Measurements from ENCODE around the gene HAL.

HAL gene

DNA sequence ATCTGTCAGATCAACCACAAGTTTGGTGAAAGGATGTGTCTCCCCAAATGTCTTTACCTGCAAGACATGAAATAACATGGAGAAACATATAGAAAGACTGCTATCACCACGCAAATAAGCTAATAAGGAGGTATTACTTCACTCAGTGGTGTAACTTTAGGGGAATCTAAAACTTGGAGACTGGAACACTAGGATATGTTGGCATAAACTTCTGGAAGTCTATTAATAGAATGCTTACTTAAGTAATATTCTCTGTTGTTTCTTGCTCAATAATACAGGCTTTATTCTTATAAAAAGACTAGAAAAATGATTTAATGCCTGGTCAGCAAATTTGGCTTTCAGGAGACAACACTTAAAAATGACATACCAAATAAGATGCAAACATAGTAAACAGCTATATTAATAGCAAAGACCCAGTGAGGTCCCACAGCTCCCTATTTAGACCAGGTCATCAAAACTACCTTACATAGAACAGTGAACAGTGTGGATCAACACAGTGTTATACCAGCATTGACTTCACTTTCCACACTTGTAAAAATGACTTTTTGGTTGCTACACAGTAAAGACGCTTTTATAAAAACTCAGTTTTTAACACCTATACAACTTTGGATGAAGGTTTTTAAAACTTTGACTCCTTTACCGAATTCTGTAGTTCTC is 18.9 kb upstream of the HAL start:
- Histone ChIP-seq H3K27ac (ENCODE audit: low read depth, low read length) (no peak overlapping the region), H3K9ac (ENCODE audit: low read depth in 1 of 2, low read length in 2 of 2) (no peak overlapping the region), H3K4me3 (ENCODE audit: low read depth in 1 of 2, low read length in 2 of 2) (no peak overlapping the region), H3K9me3 (ENCODE audit: control insufficient read depth in 1 of 2, low read length in 2 of 2) (no peaks in the 10 kb centered on the region), H3K36me3 (ENCODE audit: control insufficient read depth in 1 of 2, insufficient read depth in 2 of 2, low read length in 2 of 2) (peaks cover 25 to 68% of the 10 kb centered on the region in 2 donors), H3K27me3 (ENCODE audit: control insufficient read depth in 1 of 2, insufficient read depth in 2 of 2, low read length in 2 of 2) (no peaks in the 10 kb centered on the region), H3K4me1 (ENCODE audit: control insufficient read depth in 1 of 2, insufficient read depth in 2 of 2, low read length in 2 of 2) (no peaks in the 10 kb centered on the region)

DNA sequence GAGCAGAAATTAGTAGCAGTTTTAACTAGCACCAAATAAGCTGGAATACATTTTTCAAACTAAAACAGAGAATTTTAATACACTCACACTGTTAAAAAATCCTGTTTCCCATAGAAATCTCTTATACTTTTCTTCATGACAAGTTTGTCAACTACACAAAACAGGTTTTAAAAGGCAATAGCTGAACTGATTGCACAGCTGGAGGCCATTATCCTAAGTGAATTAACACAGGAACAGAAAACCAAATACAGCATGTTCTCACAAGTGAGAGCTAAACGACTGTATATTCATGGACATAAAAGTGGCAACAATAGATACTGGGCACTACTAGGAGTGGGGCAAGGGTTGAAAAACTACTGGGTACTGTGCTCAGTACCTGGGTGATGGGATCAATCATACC is 11.6 kb upstream of the HAL start:
- Histone ChIP-seq H3K27ac (ENCODE audit: low read depth, low read length) (no peak overlapping the region), H3K4me3 (ENCODE audit: low read depth in 1 of 2, low read length in 2 of 2) (no peak overlapping the region), H3K4me1 (ENCODE audit: control insufficient read depth in 1 of 2, insufficient read depth in 2 of 2, low read length in 2 of 2) (no peaks in the 10 kb centered on the region), H3K36me3 (ENCODE audit: control insufficient read depth in 1 of 2, insufficient read depth in 2 of 2, low read length in 2 of 2) (peaks cover 49 to 77% of the 10 kb centered on the region in 2 donors), H3K9me3 (ENCODE audit: control insufficient read depth in 1 of 2, low read length in 2 of 2) (no peaks in the 10 kb centered on the region), H3K9ac (ENCODE audit: low read depth in 1 of 2, low read length in 2 of 2) (no peak overlapping the region), H3K27me3 (ENCODE audit: control insufficient read depth in 1 of 2, insufficient read depth in 2 of 2, low read length in 2 of 2) (no peaks in the 10 kb centered on the region)

DNA sequence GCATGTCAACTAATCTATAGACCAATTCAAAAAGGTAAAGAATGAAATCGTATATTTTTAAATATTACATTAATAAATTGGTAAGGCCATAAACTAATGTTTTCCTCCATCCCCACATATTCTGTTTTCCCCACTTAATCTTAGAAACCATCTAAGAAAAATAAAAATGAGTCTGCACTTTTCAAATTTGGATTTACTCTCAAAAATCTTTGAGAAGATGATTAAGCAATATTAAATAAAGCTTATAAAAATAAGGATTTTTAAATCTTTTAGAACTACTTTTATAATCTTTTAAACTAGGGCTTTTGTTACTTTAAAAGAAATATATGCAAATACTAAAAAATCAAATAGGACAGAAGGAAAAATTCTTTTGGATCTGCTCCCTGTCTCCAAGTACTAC is 10.6 kb upstream of the HAL start:
- Histone ChIP-seq H3K36me3 (ENCODE audit: control insufficient read depth in 1 of 2, insufficient read depth in 2 of 2, low read length in 2 of 2) (peaks cover 50 to 72% of the 10 kb centered on the region in 2 donors), H3K27me3 (ENCODE audit: control insufficient read depth in 1 of 2, insufficient read depth in 2 of 2, low read length in 2 of 2) (no peaks in the 10 kb centered on the region), H3K4me3 (ENCODE audit: low read depth in 1 of 2, low read length in 2 of 2) (no peak overlapping the region), H3K27ac (ENCODE audit: low read depth, low read length) (no peak overlapping the region), H3K4me1 (ENCODE audit: control insufficient read depth in 1 of 2, insufficient read depth in 2 of 2, low read length in 2 of 2) (no peaks in the 10 kb centered on the region), H3K9me3 (ENCODE audit: control insufficient read depth in 1 of 2, low read length in 2 of 2) (no peaks in the 10 kb centered on the region), H3K9ac (ENCODE audit: low read depth in 1 of 2, low read length in 2 of 2) (no peak overlapping the region)

DNA sequence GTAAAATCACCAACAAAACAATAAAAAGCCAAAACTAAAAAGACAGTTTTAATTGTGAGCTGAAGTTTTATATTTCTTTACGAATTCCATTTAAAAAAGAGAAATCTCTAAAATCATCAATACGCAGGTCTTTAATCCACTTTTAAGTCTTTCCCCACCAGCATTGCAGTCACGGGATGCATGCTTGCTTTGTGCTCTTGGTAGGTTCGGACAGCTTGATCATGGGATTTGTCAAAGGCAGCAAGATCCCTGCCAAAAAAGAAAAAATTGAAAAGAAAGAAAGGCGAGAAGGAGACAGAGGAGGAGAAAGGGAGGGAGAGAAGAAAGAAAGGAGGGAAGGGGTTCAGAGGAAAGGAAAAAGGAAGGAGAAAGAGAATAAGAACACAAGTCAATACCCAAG is 4.7 kb upstream of the HAL start:
- no peak overlapping the region for H3K9ac ChIP-seq (ENCODE audit: low read depth in 1 of 2, low read length in 2 of 2)
- H3K27me3 ChIP-seq (ENCODE audit: control insufficient read depth in 1 of 2, insufficient read depth in 2 of 2, low read length in 2 of 2): no peaks in the 10 kb centered on the region
- H3K36me3 ChIP-seq (ENCODE audit: control insufficient read depth in 1 of 2, insufficient read depth in 2 of 2, low read length in 2 of 2): peaks cover 29 to 39% of the 10 kb centered on the region in 2 donors
- H3K27ac ChIP-seq (ENCODE audit: low read depth, low read length): no peak overlapping the region
- H3K9me3 ChIP-seq (ENCODE audit: control insufficient read depth in 1 of 2, low read length in 2 of 2): no peaks in the 10 kb centered on the region
- peaks cover 4 to 12% of the 10 kb centered on the region in 2 donors for H3K4me1 ChIP-seq (ENCODE audit: control insufficient read depth in 1 of 2, insufficient read depth in 2 of 2, low read length in 2 of 2)
- H3K4me3 ChIP-seq (ENCODE audit: low read depth in 1 of 2, low read length in 2 of 2): no peak overlapping the region

DNA sequence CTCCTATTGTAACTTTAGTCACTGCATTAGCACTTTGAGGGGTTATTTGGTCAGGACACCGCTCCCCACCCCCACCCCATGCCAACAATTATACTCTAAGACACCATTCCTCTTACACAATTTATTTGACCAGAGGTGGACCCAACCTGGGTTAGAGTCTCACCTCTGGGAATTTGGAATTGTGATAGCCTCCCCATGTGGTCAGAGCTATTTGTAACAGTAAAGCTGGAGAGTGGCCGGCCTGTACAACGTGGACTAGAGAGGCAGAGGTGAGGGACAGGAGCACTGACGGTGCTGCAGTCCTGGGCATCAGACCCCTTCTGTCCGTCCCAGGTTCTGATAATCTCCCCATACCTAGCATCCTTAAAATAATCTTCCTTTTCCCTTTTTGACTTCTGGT is 3.3 kb upstream of the HAL start:
- Histone ChIP-seq H3K4me3 (ENCODE audit: low read depth in 1 of 2, low read length in 2 of 2) (no peak overlapping the region), H3K36me3 (ENCODE audit: control insufficient read depth in 1 of 2, insufficient read depth in 2 of 2, low read length in 2 of 2) (peaks cover 17 to 26% of the 10 kb centered on the region in 2 donors), H3K9ac (ENCODE audit: low read depth in 1 of 2, low read length in 2 of 2) (no peak overlapping the region), H3K27ac (ENCODE audit: low read depth, low read length) (no peak overlapping the region), H3K9me3 (ENCODE audit: control insufficient read depth in 1 of 2, low read length in 2 of 2) (no peaks in the 10 kb centered on the region), H3K4me1 (ENCODE audit: control insufficient read depth in 1 of 2, insufficient read depth in 2 of 2, low read length in 2 of 2) (peaks cover 9 to 15% of the 10 kb centered on the region in 2 donors), H3K27me3 (ENCODE audit: control insufficient read depth in 1 of 2, insufficient read depth in 2 of 2, low read length in 2 of 2) (no peaks in the 10 kb centered on the region)

DNA sequence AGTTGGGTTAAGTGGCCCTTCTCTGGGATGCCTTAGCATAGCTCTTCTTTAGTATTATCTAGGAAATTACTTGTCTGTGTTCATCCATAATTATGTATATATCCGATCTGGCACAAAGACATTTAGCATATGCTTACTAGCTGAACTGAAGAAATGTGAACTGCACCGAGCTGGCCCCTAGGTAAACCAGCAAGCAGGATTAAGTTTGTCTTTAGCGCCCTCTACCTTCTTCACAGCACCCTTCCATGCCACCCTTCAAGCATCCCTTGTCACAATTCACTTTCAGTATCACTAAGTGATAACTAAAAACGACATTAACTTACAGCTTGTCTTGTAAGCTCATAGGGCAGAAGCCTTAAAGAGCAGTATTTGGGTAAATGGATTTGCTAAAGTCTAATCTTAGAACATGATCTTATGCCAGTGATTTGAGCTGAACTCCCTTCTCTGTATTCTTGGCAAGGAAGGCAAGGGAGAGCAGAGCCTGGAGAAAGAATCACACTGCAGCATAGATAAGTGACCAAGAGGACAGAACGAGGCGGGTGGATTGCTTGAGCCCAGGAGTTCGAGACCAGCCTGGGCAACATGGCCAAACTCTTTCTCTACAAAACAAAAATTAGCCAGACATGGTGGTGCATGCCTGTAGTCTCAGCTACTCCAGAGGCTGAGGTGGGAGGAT is 2.6 kb upstream of the HAL start:
- no peak overlapping the region for H3K4me3 ChIP-seq (ENCODE audit: low read depth in 1 of 2, low read length in 2 of 2)
- no peaks in the 10 kb centered on the region for H3K9me3 ChIP-seq (ENCODE audit: control insufficient read depth in 1 of 2, low read length in 2 of 2)
- no peaks in the 10 kb centered on the region for H3K27me3 ChIP-seq (ENCODE audit: control insufficient read depth in 1 of 2, insufficient read depth in 2 of 2, low read length in 2 of 2)
- peaks cover 14 to 22% of the 10 kb centered on the region in 2 donors for H3K36me3 ChIP-seq (ENCODE audit: control insufficient read depth in 1 of 2, insufficient read depth in 2 of 2, low read length in 2 of 2)
- H3K9ac ChIP-seq (ENCODE audit: low read depth in 1 of 2, low read length in 2 of 2): no peak overlapping the region
- H3K4me1 ChIP-seq (ENCODE audit: control insufficient read depth in 1 of 2, insufficient read depth in 2 of 2, low read length in 2 of 2): peaks cover 9 to 15% of the 10 kb centered on the region in 2 donors
- no peak overlapping the region for H3K27ac ChIP-seq (ENCODE audit: low read depth, low read length)

DNA sequence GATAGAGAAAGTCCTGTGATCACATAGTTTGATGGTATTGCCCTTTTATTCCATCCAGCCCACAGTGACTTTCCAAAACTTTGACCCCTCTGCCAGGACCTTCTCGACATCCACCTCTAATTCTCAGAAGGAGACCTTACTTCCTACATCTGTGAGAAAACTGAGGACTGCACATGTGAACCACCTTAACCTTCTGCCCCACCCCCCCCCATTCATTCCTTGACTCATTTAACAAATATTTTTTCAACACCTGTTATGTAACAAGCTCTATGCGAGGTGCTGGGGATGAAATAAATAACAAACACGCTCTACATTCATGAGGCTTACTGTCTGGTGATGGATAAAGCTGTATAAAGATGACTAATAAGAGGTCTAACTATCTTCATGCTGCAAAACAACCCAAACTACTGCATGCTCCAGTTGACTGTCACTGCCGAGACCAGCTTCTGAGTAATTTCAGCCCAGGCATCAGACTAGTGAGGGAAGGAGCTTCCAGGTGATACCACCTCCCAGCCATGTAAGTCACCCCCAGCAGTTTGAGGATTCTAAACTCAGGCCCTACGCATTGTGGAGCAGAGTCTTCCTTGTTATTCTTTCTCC is 1.9 kb upstream of the HAL start:
- H3K9ac ChIP-seq (ENCODE audit: low read depth in 1 of 2, low read length in 2 of 2): no peak overlapping the region
- no peaks in the 10 kb centered on the region for H3K9me3 ChIP-seq (ENCODE audit: control insufficient read depth in 1 of 2, low read length in 2 of 2)
- H3K36me3 ChIP-seq (ENCODE audit: control insufficient read depth in 1 of 2, insufficient read depth in 2 of 2, low read length in 2 of 2): peaks cover 14 to 18% of the 10 kb centered on the region in 2 donors
- no peaks in the 10 kb centered on the region for H3K27me3 ChIP-seq (ENCODE audit: control insufficient read depth in 1 of 2, insufficient read depth in 2 of 2, low read length in 2 of 2)
- no peak overlapping the region for H3K4me3 ChIP-seq (ENCODE audit: low read depth in 1 of 2, low read length in 2 of 2)
- no peak overlapping the region for H3K27ac ChIP-seq (ENCODE audit: low read depth, low read length)
- peaks cover 9 to 15% of the 10 kb centered on the region in 2 donors for H3K4me1 ChIP-seq (ENCODE audit: control insufficient read depth in 1 of 2, insufficient read depth in 2 of 2, low read length in 2 of 2)

DNA sequence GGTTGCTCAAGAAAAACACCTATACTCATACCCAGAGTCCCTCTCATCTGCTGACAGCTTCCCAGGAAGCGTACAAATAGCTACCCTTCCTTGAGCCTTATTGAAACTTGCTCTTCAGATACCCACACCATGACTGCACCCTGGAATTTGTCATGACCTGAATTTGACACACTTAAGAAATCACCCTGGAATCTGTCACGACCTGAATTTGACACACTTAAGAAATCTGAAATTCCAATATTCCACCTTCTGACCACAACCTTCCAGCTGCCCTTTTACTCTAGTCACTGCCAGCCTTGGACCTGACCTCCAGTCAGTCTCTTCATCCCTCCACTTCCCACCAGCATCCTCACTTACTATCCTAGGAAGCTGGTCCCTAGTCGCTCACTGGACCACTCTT is 1.1 kb upstream of the HAL start:
- H3K9me3 ChIP-seq (ENCODE audit: control insufficient read depth in 1 of 2, low read length in 2 of 2): no peaks in the 10 kb centered on the region
- no peak overlapping the region for H3K4me3 ChIP-seq (ENCODE audit: low read depth in 1 of 2, low read length in 2 of 2)
- H3K27me3 ChIP-seq (ENCODE audit: control insufficient read depth in 1 of 2, insufficient read depth in 2 of 2, low read length in 2 of 2): no peaks in the 10 kb centered on the region
- no peak overlapping the region for H3K27ac ChIP-seq (ENCODE audit: low read depth, low read length)
- peaks cover 9 to 15% of the 10 kb centered on the region in 2 donors for H3K4me1 ChIP-seq (ENCODE audit: control insufficient read depth in 1 of 2, insufficient read depth in 2 of 2, low read length in 2 of 2)
- H3K9ac ChIP-seq (ENCODE audit: low read depth in 1 of 2, low read length in 2 of 2): no peak overlapping the region
- H3K36me3 ChIP-seq (ENCODE audit: control insufficient read depth in 1 of 2, insufficient read depth in 2 of 2, low read length in 2 of 2): peaks cover 7 to 12% of the 10 kb centered on the region in 2 donors

DNA sequence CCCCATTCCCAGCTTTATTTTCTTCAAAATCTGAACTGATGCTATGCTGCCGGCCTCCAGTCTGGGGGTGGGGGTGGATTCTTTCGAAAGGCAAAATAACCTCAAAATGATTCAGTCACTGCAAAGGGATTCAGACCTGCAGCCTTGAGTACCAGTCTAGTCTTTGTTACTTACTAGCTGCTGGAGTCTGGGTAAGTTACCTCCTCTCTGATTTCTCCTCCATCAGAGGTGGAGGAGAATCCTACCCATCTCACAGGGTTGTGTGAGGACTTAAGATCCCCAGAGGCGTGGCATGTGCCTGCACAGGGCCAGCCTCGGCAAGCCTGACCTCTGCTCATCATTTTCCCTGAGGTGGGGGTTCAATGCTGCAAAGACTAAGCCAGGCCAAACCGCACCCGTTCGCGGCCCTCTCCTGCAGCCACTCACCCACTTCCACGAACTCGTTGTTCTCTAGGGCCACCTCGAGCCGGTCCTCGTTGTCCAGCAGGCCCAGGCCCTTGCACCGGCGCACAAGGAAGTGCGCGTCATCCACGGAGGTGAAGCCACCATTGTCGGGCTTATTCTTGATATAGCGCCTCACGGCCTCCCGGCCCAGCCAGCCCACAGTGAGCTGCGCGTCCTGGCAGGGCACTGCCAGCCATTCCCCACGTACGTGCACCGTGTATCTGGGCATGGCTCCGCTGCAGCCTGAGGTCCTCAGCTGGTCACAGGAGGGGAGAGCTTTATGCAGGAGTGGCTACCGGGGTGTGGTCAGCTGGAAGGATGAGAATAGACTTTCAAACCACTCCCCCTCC is 709 bp downstream of the HAL start:
- no peak overlapping the region for H3K4me3 ChIP-seq (ENCODE audit: low read depth in 1 of 2, low read length in 2 of 2)
- no peak overlapping the region for H3K27ac ChIP-seq (ENCODE audit: low read depth, low read length)
- peaks cover 9 to 15% of the 10 kb centered on the region in 2 donors for H3K4me1 ChIP-seq (ENCODE audit: control insufficient read depth in 1 of 2, insufficient read depth in 2 of 2, low read length in 2 of 2)
- no peaks in the 10 kb centered on the region for H3K9me3 ChIP-seq (ENCODE audit: control insufficient read depth in 1 of 2, low read length in 2 of 2)
- H3K27me3 ChIP-seq (ENCODE audit: control insufficient read depth in 1 of 2, insufficient read depth in 2 of 2, low read length in 2 of 2): no peaks in the 10 kb centered on the region
- H3K9ac ChIP-seq (ENCODE audit: low read depth in 1 of 2, low read length in 2 of 2): no peak overlapping the region
- H3K36me3 ChIP-seq (ENCODE audit: control insufficient read depth in 1 of 2, insufficient read depth in 2 of 2, low read length in 2 of 2): peaks cover 0 to 6% of the 10 kb centered on the region in 2 donors

DNA sequence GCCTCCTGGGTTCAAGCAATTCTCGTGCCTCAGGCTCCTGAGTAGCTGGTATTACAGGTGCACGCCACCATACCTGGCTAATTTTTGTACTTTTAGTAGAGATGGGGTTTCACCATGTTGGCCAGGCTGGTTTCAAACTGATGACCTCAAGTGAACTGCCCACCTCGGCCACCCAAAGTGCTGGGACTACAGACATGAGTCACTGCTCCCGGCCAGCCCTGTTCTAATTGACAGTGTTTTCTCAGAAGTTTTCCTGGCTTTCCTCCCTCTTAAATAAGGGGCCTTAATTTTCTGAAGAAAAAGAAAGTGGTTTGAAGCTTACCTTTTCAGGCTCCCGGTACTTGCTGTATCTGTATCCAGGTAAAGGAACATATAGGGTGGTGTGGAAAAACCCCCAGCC is 1.7 kb downstream of the HAL start:
- H3K9ac ChIP-seq (ENCODE audit: low read depth in 1 of 2, low read length in 2 of 2): no peak overlapping the region
- H3K4me3 ChIP-seq (ENCODE audit: low read depth in 1 of 2, low read length in 2 of 2): no peak overlapping the region
- H3K27ac ChIP-seq (ENCODE audit: low read depth, low read length): no peak overlapping the region

More for the DNA sequence above, 1.7 kb downstream of the HAL start:
- Histone ChIP-seq H3K36me3 (ENCODE audit: control insufficient read depth in 1 of 2, insufficient read depth in 2 of 2, low read length in 2 of 2) (no peaks in the 10 kb centered on the region), H3K9me3 (ENCODE audit: control insufficient read depth in 1 of 2, low read length in 2 of 2) (no peaks in the 10 kb centered on the region), H3K27me3 (ENCODE audit: control insufficient read depth in 1 of 2, insufficient read depth in 2 of 2, low read length in 2 of 2) (peaks cover 0 to 4% of the 10 kb centered on the region in 2 donors), H3K4me1 (ENCODE audit: control insufficient read depth in 1 of 2, insufficient read depth in 2 of 2, low read length in 2 of 2) (peaks cover 9 to 15% of the 10 kb centered on the region in 2 donors)

All from duodenal mucosa (tissue), 2 donors.